ENCODE data around the gene MAPK12. TPM values are rescaled to one million over a fixed set of nuclear protein-coding genes. Genes with fewer than 3 reads are reported as not detected.

MAPK12 gene
- total and polyA plus RNA-seq, 10 of the 15 experiments (the other 5 are each of a cell fraction or from before 2014, with no cell fraction given) = 1.1 to 38.9 (median 16.3) TPM

DNA sequence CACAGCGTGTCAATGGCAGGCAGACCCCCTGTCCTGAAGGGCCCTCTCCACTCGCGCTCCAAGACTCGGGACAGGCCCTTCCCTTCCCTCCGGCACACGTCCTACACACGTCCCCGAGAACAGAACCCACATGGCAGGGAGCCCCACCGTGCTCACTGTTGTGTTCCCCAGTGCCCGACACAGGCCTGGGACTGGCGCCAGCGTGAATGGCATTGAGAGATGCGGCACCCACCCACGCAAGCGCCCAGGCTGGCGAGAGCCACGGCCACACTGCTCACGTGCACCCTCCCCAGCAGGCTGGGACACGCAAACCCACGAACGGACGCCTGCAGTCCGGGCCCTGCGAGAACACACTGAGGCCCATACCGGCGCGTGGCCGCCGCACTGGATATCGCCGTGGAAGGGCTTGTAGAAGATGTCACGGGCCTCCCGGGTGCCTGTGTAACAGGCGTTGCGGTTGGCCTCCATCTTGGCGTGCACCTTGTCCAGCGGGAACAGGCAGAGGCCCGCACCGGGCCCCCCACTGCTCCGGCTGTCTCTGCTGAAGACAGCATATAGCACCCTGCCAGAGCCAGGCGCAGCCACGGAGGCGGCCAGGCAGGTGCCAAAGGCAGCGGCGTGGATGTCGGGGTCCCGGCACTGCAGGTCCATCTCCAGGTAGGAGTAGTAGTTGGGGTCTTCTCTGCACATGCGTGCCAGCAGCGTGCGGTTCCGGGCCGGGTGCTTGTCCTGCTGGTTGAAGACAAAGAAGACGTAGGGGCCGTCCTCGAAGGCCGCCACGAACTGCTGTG is 27.9 kb upstream of the MAPK12 start:
- RAD21 ChIA-PET (ENCODE audit: unreplicated experiment) = no interaction called here
- Histone ChIP-seq H3K4me1 (ENCODE audit: control insufficient read depth, insufficient read depth, low read length) (peaks cover 24% of the 10 kb centered on the region), H3K9ac (ENCODE audit: control insufficient read depth, insufficient read depth, low read length) (no peak overlapping the region), H3K27me3 (replicated peaks in 1 of 2; ENCODE audit: control insufficient read depth in 2 of 2, insufficient read depth in 2 of 2, low read length in 1 of 2) (no peaks in the 10 kb centered on the region), H3K4me2 (ENCODE audit: control insufficient read depth, insufficient read depth) (no peak overlapping the region), H3K9me3 (replicated peaks; ENCODE audit: control insufficient read depth, insufficient read depth, low read length) (no peaks in the 10 kb centered on the region), H3K36me3 (ENCODE audit: control insufficient read depth in 2 of 2, insufficient read depth in 2 of 2, low read length in 1 of 2) (peaks cover 10 to 46% of the 10 kb centered on the region in 2 experiments; a peak in 3 of 4 replicates), H3K27ac (ENCODE audit: control insufficient read depth, insufficient read depth) (no peak overlapping the region), H4K20me1 (ENCODE audit: control insufficient read depth, insufficient read depth) (no peaks in the 10 kb centered on the region; the same call in none of the 2 replicates), H2AFZ (ENCODE audit: control insufficient read depth, low read depth, low read length) (no peak overlapping the region), H3K79me2 (ENCODE audit: control insufficient read depth, insufficient read depth, low read length) (peaks cover 33% of the 10 kb centered on the region), H3K4me3 (no peak overlapping the region)
- FAIRE-seq (no peak), ATAC-seq (no peak), DNase-seq (ENCODE audit: low read depth, low spot score) (no peak)
- POLR2A ChIA-PET = no interaction called here
- CTCF ChIA-PET = no interaction called here
- intact Hi-C loops (cut with micrococcal nuclease; ENCODE audit: unreplicated experiment) (no loop called here), in situ Hi-C loops (cut with MboI) (no loop called here)
- TF ChIP-seq POLR2AphosphoS5 (IDR thresholded peaks at IDR 0.05; ENCODE audit: low read length) = 0 out of 2 replicates have a peak, but pooled peaks have one; percentile 6
- TF ChIP-seq EGR1 (IDR thresholded peaks at IDR 0.05; ENCODE audit: borderline replicate concordance in 1 of 2, low read depth in 2 of 2, low read length in 2 of 2) = no peak
- WGBS (ENCODE audit: insufficient coverage, insufficient replicate concordance, low lambda C conversion rate, missing lambda C conversion rate) = 98% methylated on average over 49 of the region's 57 CpGs
- BruUV-seq (replicated peaks) = no TSS peak
- SMC1A ChIA-PET (ENCODE audit: uncharacterized antibody, unreplicated experiment) = no interaction called here

DNA sequence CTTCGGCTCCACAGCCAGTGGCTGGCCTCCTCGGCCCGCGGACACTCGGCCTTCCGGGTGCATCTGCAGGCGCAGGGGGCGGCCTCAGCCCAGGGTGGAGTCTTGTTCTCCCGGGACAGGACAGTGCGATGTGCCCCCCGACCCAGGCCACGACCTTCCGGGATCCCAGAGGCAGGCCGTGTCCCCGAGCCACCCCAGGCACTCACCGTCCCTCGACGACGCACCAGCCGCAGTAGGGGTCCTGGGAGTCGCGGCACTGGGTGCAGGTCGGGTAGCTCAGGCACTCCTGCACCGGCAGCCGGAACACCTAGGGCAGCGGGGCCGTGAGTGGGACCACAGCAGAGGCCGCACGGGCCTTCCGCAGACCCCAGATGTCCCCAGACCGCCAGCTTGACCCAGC is 26.2 kb upstream of the MAPK12 start:
- ChIA-PET CTCF (no interaction called here), RAD21 (ENCODE audit: unreplicated experiment) (no interaction called here), POLR2A (no interaction called here), SMC1A (ENCODE audit: uncharacterized antibody, unreplicated experiment) (no interaction called here)
- no peaks in the 10 kb centered on the region for H3K27me3 ChIP-seq (replicated peaks in 1 of 2; ENCODE audit: control insufficient read depth in 2 of 2, insufficient read depth in 2 of 2, low read length in 1 of 2)
- H2AFZ ChIP-seq (ENCODE audit: control insufficient read depth, low read depth, low read length) = no peak overlapping the region
- WGBS (ENCODE audit: insufficient coverage, insufficient replicate concordance, low lambda C conversion rate, missing lambda C conversion rate) = 92% methylated on average over 17 of the region's 31 CpGs
- peaks cover 10 to 46% of the 10 kb centered on the region in 2 experiments; a peak in 3 of 4 replicates for H3K36me3 ChIP-seq (ENCODE audit: control insufficient read depth in 2 of 2, insufficient read depth in 2 of 2, low read length in 1 of 2)
- no peak overlapping the region for H3K4me2 ChIP-seq (ENCODE audit: control insufficient read depth, insufficient read depth)
- H3K4me1 ChIP-seq (ENCODE audit: control insufficient read depth, insufficient read depth, low read length) = peaks cover 11% of the 10 kb centered on the region
- ATAC-seq = no peak
- no peak overlapping the region for H3K4me3 ChIP-seq
- H3K9ac ChIP-seq (ENCODE audit: control insufficient read depth, insufficient read depth, low read length) = no peak overlapping the region
- TF ChIP-seq STAT3 (IDR thresholded peaks at IDR 0.05; ENCODE audit: low read depth, low read length) (no peak), CHD4 (IDR thresholded peaks at IDR 0.05) (no peak), SREBF2 (IDR thresholded peaks at IDR 0.05; ENCODE audit: low read length) (no peak), EP300 (IDR thresholded peaks at IDR 0.05; ENCODE audit: borderline replicate concordance in 1 of 2, control insufficient read depth in 1 of 2, low read depth in 2 of 2, low read length in 2 of 2) (no peak), RB1 (IDR thresholded peaks at IDR 0.05; ENCODE audit: borderline replicate concordance) (no peak), ZNF274 (IDR thresholded peaks at IDR 0.05; ENCODE audit: insufficient read depth, insufficient read length) (no peak), NRF1 (conservative IDR thresholded peaks at IDR 0.05; ENCODE audit: low read depth, low read length) (no peak), BACH1 (IDR thresholded peaks at IDR 0.05; ENCODE audit: borderline replicate concordance) (no peak), EED (IDR thresholded peaks at IDR 0.05; ENCODE audit: low read depth) (no peak), NBN (IDR thresholded peaks at IDR 0.05) (no peak), GATAD2B (conservative IDR thresholded peaks at IDR 0.05; ENCODE audit: low read depth) (no peak)
- TF ChIP-seq, protein P1, sequence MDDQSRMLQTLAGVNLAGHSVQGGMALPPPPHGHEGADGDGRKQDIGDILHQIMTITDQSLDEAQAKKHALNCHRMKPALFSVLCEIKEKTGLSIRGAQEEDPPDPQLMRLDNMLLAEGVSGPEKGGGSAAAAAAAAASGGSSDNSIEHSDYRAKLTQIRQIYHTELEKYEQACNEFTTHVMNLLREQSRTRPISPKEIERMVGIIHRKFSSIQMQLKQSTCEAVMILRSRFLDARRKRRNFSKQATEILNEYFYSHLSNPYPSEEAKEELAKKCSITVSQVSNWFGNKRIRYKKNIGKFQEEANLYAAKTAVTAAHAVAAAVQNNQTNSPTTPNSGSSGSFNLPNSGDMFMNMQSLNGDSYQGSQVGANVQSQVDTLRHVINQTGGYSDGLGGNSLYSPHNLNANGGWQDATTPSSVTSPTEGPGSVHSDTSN (IDR thresholded peaks at IDR 0.05; ENCODE audit: insufficient replicate concordance, low read depth, low read length) = no peak
- no peak for FAIRE-seq
- no peaks in the 10 kb centered on the region; the same call in none of the 2 replicates for H4K20me1 ChIP-seq (ENCODE audit: control insufficient read depth, insufficient read depth)
- H3K9me3 ChIP-seq (replicated peaks; ENCODE audit: control insufficient read depth, insufficient read depth, low read length) = no peaks in the 10 kb centered on the region
- no TSS peak for BruUV-seq (replicated peaks)
- intact Hi-C loops (cut with micrococcal nuclease; ENCODE audit: unreplicated experiment) = no loop called here
- H3K79me2 ChIP-seq (ENCODE audit: control insufficient read depth, insufficient read depth, low read length) = peaks cover 17% of the 10 kb centered on the region
- H3K27ac ChIP-seq (ENCODE audit: control insufficient read depth, insufficient read depth) = no peak overlapping the region
- in situ Hi-C loops (cut with MboI) = no loop called here
- DNase-seq (ENCODE audit: low read depth, low spot score) = no peak
